ENCODE results near the gene DNAI1. TPM values are rescaled to one million over a fixed set of nuclear protein-coding genes. Genes with fewer than 3 reads are reported as not detected.

Gene DNAI1
- total RNA-seq, 1 experiment from 2014 or later: 0.52 TPM

DNA sequence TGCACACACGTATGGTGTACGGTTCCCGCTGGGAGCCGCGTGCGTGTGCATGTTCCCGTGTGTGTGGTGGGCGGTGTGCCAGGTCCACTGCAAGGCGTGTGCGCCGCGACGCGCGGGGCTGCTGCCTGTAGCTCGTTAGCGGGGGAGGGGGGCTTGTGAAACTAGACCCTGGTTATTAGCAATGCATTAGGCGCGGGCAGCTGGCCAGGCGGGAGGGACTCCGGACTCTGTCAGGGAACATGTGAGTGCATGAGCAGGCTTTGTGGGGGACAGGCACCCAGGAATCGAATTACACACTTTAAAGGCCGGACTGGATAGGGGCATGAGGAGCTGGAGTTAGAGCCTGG is 96.4 kb downstream of the DNAI1 start:
- ChIA-PET POLR2A (interaction anchor here (0.5 to 0.6 kb wide), 2 partner anchors 141 to 1254 kb away, joined by 3 read pairs; no protein-coding TSS in a partner anchor), CTCF (no interaction called here)
- Mint-ChIP-seq H3K27me3 (ENCODE audit: insufficient read depth, unreplicated experiment) (no peaks in the 10 kb centered on the region), H3K4me3 (ENCODE audit: unreplicated experiment) (no peak overlapping the region), H3K36me3 (ENCODE audit: insufficient read depth, unreplicated experiment) (no peaks in the 10 kb centered on the region), H3K9me3 (ENCODE audit: unreplicated experiment) (no peaks in the 10 kb centered on the region), H3K27ac (ENCODE audit: unreplicated experiment) (no peak overlapping the region), H3K4me1 (ENCODE audit: low read depth, unreplicated experiment) (no peaks in the 10 kb centered on the region)
- H3K4me1 ChIP-seq: no peaks in the 10 kb centered on the region
- DNase-seq: no peak
- TF ChIP-seq CTCF (IDR thresholded peaks at IDR 0.05; ENCODE audit: insufficient read depth in 1 of 2, low read depth in 1 of 2, low read length in 1 of 2, severe bottlenecking in 1 of 2, unreplicated experiment in 1 of 2): no peak
- no peaks in the 10 kb centered on the region; the same call in none of the 2 replicates for H3K27me3 ChIP-seq (replicated peaks; ENCODE audit: control insufficient read depth, insufficient read depth, low read length)
- no TSS peak for BruUV-seq (replicated peaks)
- intact Hi-C loops (cut with micrococcal nuclease; ENCODE audit: unreplicated experiment): no loop called here
- H3K9me3 ChIP-seq: no peaks in the 10 kb centered on the region
- H3K36me3 ChIP-seq (ENCODE audit: control insufficient read depth, insufficient read depth, low read length): no peaks in the 10 kb centered on the region
- no peak overlapping the region for H3K4me3 ChIP-seq (ENCODE audit: low read depth, low read length)

DNA sequence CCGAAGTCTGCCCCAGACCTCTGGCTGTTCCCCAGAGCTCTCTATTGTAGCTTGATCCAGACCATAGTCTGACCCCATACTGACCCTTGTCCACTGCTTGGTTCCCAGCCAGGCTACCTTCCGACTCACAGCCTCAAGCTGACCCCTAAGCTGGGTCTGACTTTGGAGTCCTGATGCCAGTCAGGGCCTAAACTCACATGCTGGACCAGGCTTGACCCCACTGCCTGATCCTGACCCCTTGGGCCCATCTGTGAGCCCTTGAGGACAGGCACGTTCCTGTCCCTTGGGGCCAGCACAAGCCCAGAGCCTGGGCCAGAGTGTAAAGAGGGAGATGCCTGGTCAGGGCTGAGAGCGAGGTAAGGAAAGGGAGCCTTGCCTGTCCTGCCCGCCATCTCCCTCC is 96.9 kb downstream of the DNAI1 start:
- Mint-ChIP-seq H3K36me3 (ENCODE audit: insufficient read depth, unreplicated experiment) (no peaks in the 10 kb centered on the region), H3K27me3 (ENCODE audit: insufficient read depth, unreplicated experiment) (no peaks in the 10 kb centered on the region), H3K4me1 (ENCODE audit: low read depth, unreplicated experiment) (no peaks in the 10 kb centered on the region), H3K4me3 (ENCODE audit: unreplicated experiment) (no peak overlapping the region), H3K27ac (ENCODE audit: unreplicated experiment) (no peak overlapping the region), H3K9me3 (ENCODE audit: unreplicated experiment) (no peaks in the 10 kb centered on the region)
- Histone ChIP-seq H3K36me3 (ENCODE audit: control insufficient read depth, insufficient read depth, low read length) (no peaks in the 10 kb centered on the region), H3K4me1 (no peaks in the 10 kb centered on the region), H3K4me3 (ENCODE audit: low read depth, low read length) (no peak overlapping the region), H3K9me3 (no peaks in the 10 kb centered on the region), H3K27me3 (replicated peaks; ENCODE audit: control insufficient read depth, insufficient read depth, low read length) (no peaks in the 10 kb centered on the region; the same call in none of the 2 replicates)
- DNase-seq: no peak
- no peak for TF ChIP-seq CTCF (IDR thresholded peaks at IDR 0.05; ENCODE audit: insufficient read depth in 1 of 2, low read depth in 1 of 2, low read length in 1 of 2, severe bottlenecking in 1 of 2, unreplicated experiment in 1 of 2)
- intact Hi-C loops (cut with micrococcal nuclease; ENCODE audit: unreplicated experiment): no loop called here
- BruUV-seq (replicated peaks): no TSS peak
- POLR2A ChIA-PET: interaction anchor here (0.5 kb wide), 1 partner anchor 1254 kb away, joined by 3 read pairs; no protein-coding TSS in a partner anchor
- CTCF ChIA-PET: no interaction called here

DNA sequence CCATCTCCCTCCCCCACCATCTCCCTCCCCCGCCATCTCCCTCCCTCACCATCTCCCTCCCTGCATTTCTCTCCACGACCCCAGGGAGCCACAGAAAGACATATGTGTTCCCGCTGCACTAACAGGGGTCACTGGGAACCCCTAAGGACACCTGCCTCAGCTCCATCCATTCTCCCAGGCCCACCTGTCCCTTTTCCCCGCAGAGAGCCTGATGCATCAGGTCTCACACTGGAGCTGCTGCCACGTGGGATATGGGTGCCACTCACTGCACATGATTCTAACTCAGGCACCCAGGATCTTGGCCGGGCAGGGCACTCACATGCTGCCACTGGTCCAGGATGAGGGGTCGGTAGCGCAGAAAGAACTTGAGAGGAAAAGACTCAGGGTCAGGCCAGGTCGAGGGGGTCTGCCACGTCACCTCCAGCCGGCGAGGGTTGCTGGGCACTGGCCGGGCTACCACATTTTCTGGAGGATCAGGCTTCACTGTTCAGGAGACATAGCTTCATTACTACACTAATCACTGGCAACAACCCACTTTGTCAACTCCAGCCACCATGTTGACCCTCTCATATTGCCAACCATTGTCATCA is 97.4 kb downstream of the DNAI1 start:
- H3K27ac Mint-ChIP-seq (ENCODE audit: unreplicated experiment): no peak overlapping the region
- DNase-seq: no peak
- intact Hi-C loops (cut with micrococcal nuclease; ENCODE audit: unreplicated experiment): no loop called here
- no peak for TF ChIP-seq CTCF (IDR thresholded peaks at IDR 0.05; ENCODE audit: insufficient read depth in 1 of 2, low read depth in 1 of 2, low read length in 1 of 2, severe bottlenecking in 1 of 2, unreplicated experiment in 1 of 2)
- no peaks in the 10 kb centered on the region for H3K36me3 Mint-ChIP-seq (ENCODE audit: insufficient read depth, unreplicated experiment)
- H3K36me3 ChIP-seq (ENCODE audit: control insufficient read depth, insufficient read depth, low read length): no peaks in the 10 kb centered on the region
- H3K27me3 Mint-ChIP-seq (ENCODE audit: insufficient read depth, unreplicated experiment): no peaks in the 10 kb centered on the region
- H3K9me3 ChIP-seq: no peaks in the 10 kb centered on the region
- ChIA-PET CTCF (no interaction called here), POLR2A (no interaction called here)
- no peaks in the 10 kb centered on the region for H3K4me1 ChIP-seq
- H3K4me3 ChIP-seq (ENCODE audit: low read depth, low read length): no peak overlapping the region
- no peaks in the 10 kb centered on the region; the same call in none of the 2 replicates for H3K27me3 ChIP-seq (replicated peaks; ENCODE audit: control insufficient read depth, insufficient read depth, low read length)
- H3K4me1 Mint-ChIP-seq (ENCODE audit: low read depth, unreplicated experiment): no peaks in the 10 kb centered on the region
- H3K4me3 Mint-ChIP-seq (ENCODE audit: unreplicated experiment): no peak overlapping the region
- no TSS peak for BruUV-seq (replicated peaks)
- H3K9me3 Mint-ChIP-seq (ENCODE audit: unreplicated experiment): no peaks in the 10 kb centered on the region

Data from Caco-2 (cell line).